KBM-7 (cell line): ENCODE data around the gene IGSF3.
"Not testable (repeated sequence)": the region's sequence is repeated elsewhere in the genome, so short reads cannot be mapped to it uniquely, and the experiment has no call there.

Experiments
- DNase-seq: peaks from one replicate; pipeline ENCODE4 v3.0.0-alpha.2; 2015
- in situ Hi-C: fragments of 300-500 bp; cut with MboI; formaldehyde crosslinking; loops from 2 replicates; pipeline ENCODE4 v1.14.3; 2020; ENCODE audit warnings: low sequenced_read_pairs, low pct_unique_long_range_greater_than_20kb, mixed read lengths

The IGSF3 gene

DNA sequence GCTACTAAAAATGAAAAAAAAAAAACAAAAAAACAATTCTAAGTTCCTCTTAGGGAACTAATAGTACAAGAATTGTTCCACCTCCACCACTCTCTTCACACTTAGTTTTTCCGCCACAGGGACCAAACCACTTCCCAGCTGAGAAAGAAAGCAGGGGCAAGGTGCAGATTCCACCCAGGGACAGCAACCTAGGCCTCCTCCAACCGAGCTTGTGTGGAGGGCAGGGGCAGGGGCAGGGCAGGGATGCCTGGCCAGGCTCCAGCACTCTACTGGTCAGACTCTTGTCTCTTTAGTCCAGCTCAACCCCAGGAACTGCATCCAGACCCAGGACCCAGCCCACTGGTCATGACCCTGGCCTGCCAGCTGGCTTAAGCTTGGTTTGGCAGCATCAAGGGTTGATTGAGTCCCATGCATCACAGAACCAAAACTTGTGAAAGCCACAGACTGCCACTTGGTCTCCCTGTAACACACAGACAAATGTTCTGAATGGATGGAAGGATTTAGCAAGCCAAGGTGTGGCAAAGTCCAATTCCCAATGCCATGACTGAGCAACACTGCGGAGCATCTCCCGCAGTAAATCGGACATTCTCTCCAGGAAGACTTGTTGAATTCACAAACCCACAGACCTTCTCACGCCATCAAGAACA lies 77.1 kb downstream of the IGSF3 start:
- in situ Hi-C loops, DNase-seq: not testable (repeated sequence)

DNA sequence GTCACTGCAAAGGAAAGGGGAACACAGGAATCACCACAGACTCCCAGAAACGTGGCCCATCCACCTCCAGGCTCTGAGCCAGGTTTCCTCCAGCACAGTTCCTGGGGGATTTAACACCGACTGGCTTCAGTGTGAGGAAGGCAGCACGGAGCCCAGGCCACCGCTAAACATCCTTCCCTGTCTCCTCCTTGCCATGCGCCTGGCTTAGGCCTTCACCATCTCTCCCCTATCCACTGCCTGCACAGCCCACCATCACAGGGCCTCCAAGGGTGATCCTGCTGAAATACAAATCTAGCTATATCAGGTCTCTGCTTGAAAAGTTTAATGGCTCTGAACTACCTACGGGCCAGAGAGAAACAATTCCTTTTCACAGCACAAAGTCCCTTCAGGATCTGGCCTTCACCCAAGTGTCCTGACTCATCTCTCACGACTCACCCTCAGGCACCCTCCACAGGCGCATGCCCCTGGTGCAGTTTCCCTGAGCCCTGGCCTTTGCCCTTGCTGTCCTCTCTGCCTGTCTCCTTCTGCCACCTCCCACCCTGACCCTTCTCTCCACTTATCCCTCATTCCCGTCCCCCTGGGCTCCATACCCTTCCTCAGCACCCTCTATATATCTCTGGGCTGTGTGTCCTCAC lies 78.3 kb downstream of the IGSF3 start:
- DNase-seq, in situ Hi-C loops: not testable (repeated sequence)

DNA sequence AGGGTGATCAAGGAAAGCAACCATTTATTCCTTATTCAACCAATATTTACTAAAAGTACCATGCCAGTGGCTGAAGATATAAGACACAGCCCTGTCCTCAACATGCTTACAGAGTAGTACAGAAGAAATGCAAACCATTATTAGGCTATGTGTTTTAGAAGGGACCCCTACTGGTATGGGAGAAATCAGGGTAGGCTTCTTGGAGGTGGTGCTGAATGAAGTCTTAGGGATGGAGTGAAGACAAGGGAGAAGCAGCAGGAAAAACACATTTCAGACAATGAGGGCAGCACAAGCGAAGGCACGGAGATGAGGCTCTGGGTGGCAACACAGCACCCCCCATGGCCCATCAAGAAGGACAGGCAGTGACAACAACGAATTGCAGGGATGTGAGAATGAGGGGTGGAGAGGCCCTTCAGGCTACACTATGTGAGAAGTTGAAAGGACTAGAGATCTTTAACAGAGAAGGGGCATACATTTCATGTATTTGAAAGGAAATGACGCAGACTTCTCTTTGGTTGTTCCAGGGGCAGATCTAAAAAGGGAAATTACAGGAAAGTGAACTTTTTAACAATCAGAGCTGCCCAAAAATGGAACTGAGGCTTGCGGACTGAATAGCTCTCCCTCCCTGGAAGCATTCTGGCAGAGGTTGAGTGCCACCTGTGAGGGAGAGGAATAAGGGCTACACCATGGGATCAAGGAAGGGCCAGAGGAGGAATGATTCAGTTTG lies 79.9 kb downstream of the IGSF3 start:
- DNase-seq: no peak
- in situ Hi-C loops: no loop called here

DNA sequence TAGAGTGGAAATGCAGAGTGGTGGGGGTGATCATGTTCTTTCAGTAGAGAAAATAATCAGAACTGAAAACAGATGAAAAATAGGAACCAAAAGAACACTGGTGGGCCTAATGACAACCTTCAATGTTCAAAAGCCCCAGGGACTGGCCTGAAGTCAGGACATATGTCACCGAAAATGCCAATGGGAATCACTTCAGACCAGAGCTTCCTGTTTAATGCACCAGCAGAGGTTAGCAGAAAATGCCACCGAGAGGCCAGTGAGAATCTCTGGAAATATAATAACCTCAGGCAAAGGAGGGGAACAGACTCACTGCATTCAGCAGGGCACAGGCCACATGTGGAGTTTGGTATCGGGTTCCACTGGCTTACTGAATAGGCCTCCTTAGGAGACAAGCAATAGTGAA lies 80.8 kb downstream of the IGSF3 start:
- in situ Hi-C loops: no loop called here
- DNase-seq: no peak

DNA sequence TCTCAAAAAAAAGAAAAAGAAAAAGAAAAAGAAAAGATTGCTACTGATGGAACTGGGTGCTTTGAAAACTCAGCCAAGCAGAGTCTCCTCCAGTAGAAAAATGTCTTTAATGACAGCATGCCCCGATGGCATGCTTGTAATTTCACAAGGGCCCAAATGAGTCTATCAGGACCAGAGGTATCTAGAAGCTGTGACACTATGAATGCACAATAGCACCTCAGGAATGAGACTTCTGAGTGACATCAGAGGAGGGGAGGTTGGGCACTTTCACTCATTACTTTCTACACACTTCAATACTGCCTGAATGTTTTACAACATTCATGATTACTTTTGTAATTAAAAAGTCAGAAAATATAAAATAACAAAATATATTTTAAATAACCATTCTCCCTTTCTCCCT lies 81.6 kb downstream of the IGSF3 start:
- DNase-seq: no peak
- in situ Hi-C loops: no loop called here

DNA sequence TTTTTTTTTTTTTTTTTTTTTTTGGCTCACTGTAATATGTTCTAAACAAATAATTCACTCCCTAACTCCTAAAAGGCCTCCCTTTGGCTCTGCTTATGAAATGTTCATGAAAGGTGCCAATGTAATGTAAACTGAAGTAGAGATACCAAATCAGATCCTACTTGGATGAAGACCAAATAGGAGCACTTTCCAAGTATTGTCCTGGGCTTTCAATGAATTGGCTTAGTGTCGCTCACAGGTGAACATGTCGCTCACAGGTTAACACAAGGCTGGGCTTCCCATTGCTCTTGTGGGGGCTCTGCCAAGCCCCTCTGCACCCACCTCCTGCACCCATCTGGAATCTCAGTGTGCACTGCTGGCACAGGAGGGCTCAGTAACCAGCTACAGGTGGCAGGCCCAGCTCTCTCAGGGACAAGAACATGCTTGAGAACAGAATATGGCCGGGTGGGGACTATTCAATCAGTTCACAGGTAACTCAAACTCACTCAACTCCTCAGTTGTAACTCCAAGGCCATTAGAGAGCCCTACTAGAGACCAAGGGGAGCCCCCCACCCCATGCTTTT lies 86.1 kb downstream of the IGSF3 start:
- DNase-seq: no peak
- in situ Hi-C loops: no loop called here

DNA sequence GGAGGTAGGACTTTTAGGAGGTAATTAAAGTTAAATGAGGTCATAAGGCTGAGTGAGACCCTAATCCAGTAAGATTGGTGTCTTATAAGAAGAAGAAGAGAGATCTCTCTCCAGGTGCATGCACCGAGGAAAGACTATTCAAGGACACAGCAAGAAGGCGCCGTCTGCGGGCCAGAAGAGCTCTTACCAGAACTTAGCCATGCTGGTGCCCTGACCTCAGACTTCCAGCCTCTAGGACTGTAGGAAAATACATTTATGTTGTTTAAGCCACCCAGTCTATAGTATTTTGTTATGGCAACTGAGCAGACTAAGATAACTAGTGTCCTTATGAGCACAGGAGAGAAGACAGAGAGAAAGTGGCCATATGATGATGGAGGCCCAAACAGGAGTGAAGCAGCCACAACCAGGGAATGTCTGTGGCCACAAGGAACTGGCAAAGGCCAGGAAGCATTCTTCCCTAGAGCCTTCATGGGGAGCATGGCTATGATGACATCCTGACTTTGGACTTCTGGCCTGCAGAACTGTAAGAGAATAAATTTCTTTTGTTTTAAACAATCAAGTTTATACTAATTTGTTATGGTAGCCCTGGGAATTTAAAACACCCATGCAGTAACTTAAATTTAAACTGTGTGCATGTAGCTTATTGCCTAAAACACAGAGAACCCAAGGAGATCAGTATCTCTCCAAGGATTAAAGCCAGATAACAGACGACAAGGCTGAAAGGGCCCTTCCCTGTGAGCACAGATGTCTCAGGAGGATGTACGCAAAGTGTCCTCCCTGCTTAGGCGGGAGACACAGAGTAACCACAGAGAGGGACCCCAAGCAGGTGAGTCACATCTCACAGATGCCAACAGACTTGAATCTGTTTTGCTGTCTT lies 86.8 kb downstream of the IGSF3 start:
- in situ Hi-C loops: no loop called here
- no peak for DNase-seq

DNA sequence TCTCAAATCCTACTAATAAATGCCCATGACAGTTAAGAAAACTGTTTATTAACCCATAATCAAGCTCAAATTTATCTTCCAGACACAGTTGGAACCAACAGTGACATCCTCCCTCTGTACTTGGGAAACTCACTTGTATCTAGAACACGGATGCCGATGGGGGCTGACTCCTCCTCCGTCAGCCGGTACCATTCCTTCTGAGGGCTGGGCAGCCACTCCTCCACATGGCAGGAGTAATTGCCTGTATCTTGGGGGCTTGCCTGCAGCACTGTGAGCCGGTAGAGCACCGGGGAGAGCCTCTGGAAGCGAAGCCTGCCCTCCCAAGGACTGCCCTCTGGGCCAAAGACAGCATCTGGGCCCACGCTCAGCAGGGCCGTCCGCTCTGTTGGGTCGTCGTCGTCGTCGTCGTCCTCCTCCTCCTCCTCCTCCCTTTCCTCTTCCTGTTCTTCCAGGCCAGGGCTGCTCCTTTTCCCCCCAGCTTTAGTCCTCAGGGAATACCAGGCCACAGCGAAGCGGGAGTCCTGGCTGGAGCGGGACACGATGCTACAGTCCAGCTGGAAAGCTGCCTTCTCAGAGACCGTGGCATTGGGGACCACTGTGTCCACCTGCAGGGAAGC lies 88.2 kb downstream of the IGSF3 start:
- in situ Hi-C loops: no loop called here
- DNase-seq: no peak

DNA sequence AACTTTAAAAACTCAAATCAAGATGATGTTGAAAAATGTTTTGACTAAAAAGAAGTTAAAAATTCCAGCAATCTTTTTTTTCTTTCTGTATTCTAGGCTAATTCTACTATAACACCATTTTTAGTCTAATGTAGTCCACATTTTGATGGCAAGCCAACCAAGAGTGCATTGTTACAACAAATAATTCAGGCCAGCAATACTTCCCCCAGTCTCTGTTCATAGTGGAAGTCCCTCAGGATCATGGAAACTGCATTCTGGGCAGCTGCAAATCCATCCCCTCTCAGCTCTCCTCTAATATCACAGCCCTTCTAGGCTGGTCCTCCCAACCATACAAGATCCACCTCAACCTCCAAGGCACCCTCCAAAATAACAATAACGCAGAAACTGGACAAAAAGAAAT lies 89.0 kb downstream of the IGSF3 start:
- in situ Hi-C loops: no loop called here
- no peak for DNase-seq

DNA sequence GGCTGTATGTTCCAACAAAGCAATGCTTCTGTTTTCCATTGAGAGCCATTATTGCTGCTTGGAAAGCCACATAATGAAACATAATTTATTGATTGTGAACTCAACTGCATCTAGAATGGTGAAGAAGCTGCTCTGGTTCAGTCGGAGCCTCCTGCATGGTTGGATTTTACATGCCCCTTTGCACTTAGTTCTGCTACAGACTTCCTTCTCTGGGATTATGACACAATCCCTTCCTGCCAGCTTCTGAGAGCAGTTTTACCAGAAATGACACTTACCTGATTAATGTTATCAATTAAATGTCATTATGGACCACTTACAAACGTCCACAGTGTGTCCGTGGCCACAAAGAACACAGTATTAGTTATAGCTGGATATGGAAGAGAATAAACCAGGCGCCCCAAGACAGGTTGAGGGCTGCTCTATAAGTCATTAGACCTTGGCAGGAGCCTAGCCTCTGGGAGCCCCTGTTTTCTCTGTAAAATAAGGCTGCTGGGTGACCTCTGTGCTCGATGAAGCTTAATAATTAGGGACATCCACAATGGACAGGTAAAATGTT lies 89.7 kb downstream of the IGSF3 start:
- in situ Hi-C loops: no loop called here

DNA sequence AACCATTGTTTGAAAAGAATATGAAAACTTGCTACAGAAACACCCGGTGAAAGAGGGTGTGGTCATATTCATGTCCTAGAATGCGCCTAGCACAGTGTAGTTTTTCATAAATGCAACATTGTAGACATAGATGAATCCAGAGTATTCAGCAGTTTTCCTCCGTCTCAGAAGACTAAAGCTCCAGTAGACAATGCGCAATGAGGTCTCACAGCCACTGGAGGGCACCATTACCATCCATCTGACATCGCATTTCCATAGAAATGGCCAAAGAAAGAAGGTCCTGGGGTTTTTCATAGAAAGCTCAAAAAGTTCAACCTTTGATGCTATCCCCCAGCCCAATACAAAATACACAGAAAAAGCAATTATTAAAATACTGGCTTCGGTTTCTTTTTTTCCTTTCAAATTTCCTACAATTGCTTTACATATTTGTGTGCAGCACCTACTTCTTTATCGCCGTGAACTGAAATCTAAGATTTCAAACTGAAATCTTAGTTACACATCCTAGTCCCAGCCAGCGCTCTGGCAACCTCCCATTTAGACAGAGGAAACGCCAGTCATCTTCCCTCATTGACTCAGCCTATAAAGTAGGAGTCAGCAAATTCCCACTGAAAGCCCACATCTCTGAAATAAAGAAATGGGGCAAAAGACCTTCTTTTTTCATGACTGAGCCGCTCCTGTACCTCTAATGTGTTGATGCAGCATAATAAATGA lies 92.8 kb downstream of the IGSF3 start:
- DNase-seq: peak; percentile 72
- in situ Hi-C loops: no loop called here

More for the DNA sequence above, 89.7 kb downstream of the IGSF3 start:
- no peak for DNase-seq

DNA sequence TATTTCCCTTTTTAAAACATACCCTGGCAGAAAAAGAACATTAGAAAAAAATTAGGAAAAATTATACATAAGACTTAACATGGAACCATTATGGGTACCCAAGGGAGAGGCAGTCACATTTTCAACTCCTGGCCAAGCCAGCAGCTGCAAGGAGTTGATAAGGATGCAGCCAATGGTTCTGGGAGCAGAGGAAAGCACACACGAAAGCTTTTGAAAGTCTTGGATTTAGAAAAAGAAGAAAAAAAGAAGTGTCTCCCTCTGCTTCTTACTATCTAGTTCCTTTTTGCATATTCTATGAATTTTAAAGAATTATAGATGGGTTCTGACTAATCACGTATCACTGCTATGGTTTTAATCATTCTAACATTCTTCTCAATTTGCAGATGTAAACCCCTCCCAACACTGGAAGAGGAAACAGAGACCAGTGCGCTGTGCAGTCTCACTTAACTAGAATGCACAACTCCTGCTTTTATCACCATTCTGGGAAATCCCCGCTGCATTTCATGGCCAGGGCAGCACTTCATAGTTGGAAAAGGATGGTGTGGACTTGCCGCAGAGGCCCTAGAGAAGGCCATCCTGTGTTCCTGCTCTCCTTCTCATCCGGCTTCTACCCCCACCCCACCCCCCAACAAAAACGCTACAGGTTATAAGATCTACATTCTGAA lies 94.0 kb downstream of the IGSF3 start:
- DNase-seq: no peak
- in situ Hi-C loops: no loop called here

DNA sequence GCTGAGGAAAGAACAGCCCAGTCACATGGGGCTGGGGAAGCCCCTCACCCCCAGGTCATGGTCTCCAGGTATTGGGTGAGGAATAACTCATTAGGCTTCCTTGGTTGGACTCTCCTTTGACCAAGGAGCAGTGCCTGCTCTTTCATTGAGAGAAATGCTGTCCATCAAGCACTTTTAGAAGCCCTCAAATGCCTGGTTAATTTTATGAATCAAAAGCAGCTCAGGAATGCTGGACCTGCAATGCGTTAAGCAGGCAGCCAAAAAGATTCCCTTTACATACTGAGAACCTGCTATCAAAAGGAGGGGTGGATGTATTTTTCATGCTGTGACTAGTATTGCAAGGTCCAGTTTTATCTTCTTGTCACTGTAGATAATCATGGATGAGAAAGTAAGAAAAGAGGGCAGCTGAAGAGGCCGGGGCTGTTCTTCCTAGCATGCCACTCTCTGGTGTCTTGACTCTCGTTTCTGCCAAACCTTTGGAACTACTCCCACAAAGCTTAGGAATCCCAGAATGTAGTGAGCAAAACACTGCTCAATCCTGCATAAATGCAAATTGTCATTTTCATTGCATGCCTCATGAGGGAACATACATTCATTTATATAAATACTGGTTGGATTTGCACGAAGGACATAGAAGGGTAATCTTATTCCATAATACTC lies 94.6 kb downstream of the IGSF3 start:
- in situ Hi-C loops: no loop called here
- no peak for DNase-seq

DNA sequence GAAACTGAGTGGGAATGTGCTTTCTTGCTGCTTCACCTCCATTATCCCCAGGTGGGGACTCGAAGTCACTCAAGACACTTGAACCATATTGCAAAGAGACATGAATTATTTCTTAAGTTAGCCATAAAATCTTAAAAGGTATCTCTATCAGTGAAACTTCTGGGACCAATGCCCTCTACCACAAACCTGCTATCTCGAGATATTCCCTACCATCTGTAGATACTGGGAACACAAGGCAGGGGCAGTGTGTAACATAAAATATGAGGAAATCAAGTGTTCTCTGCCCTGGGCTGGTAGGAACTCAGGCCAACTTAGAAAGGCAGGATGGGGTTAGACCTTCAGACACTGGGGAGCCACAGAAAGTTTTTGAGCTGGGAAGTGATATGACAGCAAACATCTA lies 95.4 kb downstream of the IGSF3 start:
- no peak for DNase-seq
- in situ Hi-C loops: no loop called here

DNA sequence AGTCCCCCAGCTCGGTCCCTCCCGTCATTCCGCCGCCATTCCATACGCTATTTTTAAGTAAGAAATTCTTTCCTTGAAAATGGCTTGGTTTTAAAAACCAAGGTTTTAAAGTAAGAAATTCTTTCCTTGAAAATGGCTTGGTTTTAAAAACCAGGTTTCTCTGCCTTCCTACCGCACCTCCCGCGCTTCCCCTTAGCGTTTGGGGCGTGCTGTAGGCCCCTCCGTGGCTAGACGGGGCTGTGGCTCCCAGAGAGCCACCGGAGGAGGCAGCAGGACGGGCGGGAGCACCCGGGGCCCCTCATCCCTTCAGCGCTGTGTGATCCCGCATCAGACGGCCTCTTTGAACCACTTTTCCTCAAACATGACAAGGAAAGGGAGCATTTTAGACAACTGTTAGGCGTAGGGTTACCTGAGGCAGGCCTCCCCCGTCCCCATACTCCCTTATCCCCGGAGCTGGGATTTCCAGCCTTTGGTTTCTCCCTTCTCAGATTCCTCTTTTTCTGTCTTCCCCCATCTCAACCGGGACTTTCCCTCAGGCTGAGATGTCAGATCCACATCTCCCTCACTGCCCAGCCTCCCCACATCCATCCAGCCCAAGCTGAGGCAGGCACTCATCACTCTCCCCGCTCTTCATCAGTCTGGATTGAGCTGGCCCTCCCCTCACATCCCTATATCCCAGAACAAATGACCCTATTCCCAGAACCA lies 96.2 kb downstream of the IGSF3 start:
- in situ Hi-C loops: no loop called here
- no peak for DNase-seq

DNA sequence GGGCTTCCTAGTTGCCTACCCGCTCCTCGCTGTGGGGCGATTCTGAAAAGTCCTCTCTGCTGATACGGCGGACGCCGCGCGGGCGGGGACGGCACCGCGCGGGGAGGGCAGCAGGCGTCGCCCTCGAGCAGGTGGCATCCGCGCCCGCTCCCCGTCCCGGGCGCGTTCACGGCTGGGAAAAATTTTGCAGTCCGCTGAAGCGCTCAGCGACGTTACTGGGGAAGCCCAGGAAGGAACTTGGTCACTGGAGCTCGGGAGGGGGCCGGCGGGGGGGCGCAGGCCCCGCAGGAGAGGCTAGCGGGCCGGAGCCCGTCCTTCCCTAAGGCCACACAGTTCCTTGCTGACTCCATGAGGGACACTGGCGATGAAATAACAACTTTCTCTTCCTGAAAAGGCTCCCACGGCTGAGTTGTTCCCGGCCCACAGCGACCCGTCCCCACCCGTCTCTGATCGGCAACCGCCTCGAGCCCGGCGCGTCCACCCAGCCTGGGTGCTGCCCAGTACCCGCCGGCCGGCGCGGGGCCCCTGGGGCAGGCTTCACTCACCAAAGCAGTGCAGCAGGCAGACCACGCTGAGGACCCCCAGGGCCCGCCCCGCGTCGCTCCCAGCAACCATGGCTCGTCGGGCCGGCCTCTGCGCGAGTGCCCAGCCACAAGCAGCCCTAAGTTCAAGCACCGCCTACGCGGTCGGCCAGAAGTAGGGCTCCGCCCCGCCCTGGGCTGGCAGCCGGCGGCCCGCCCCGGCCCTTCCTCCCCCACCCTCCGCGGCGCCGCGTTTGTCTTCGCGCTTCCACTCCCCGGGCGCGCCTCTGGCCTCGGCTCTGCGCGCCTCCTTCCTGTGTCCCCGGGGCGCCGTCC lies 96.9 kb downstream of the IGSF3 start, which contains the start of gene CD58:
TSS of gene CD58 (minus strand) at position 669 of the 857 bp plus-strand sequence. CDS start at position 615, 54 bp downstream.
- peak; percentile 88 for DNase-seq
- in situ Hi-C loops: no loop called here
